Measurements from ENCODE around the gene TUBA3D. TPM values are rescaled to one million over a fixed set of nuclear protein-coding genes. Genes with fewer than 3 reads are reported as not detected.
"Not testable (repeated sequence)": the region's sequence is repeated elsewhere in the genome, so short reads cannot be mapped to it uniquely, and the experiment has no call there.

Gene TUBA3D
- polyA plus RNA-seq, 1 of the 3 experiments (the other 2 are of a cell fraction) = not detected

- Histone ChIP-seq H3K4me1 (ENCODE audit: control insufficient read depth in 1 of 2, insufficient read depth in 2 of 2, low read depth in 1 of 2, low read length in 1 of 2) (no peaks in the 10 kb centered on the region), H3K9me3 (no peaks in the 10 kb centered on the region), H3K9me2 (no peaks in the 10 kb centered on the region), H3K36me3 (replicated peaks in 1 of 2; ENCODE audit: control insufficient read depth in 1 of 2, insufficient read depth in 2 of 2, low read length in 1 of 2) (peaks cover 0 to 5% of the 10 kb centered on the region in 2 experiments), H3K4me3 (ENCODE audit: low read depth in 2 of 2, low read length in 1 of 2) (no peak overlapping the region), H3K9ac (no peak overlapping the region), H3K79me2 (ENCODE audit: insufficient read depth) (no peaks in the 10 kb centered on the region), H3K27ac (ENCODE audit: low read depth in 2 of 2, low read length in 1 of 2) (no peak overlapping the region), H3F3A (replicated peaks; ENCODE audit: insufficient read depth) (no peaks in the 10 kb centered on the region), H4K20me1 (ENCODE audit: insufficient read depth) (no peaks in the 10 kb centered on the region), H3K4me2 (no peak overlapping the region), H2AFZ (ENCODE audit: low read depth) (no peak overlapping the region), H3K27me3 (ENCODE audit: insufficient read depth) (no peaks in the 10 kb centered on the region)
- WGBS (ENCODE audit: low lambda C conversion rate) = 95% methylated on average over 7 of the region's 17 CpGs
- TF ChIP-seq TEAD4 (IDR thresholded peaks at IDR 0.05; ENCODE audit: borderline replicate concordance, insufficient read depth) (no peak), FOSL2 (IDR thresholded peaks at IDR 0.05; ENCODE audit: borderline replicate concordance, low read depth) (no peak), FOXJ3 (CRISPR knock-in tag; IDR thresholded peaks at IDR 0.05) (no peak), RXRA (IDR thresholded peaks at IDR 0.05; ENCODE audit: borderline replicate concordance, low read depth) (no peak)
- TF ChIP-seq, protein P1, sequence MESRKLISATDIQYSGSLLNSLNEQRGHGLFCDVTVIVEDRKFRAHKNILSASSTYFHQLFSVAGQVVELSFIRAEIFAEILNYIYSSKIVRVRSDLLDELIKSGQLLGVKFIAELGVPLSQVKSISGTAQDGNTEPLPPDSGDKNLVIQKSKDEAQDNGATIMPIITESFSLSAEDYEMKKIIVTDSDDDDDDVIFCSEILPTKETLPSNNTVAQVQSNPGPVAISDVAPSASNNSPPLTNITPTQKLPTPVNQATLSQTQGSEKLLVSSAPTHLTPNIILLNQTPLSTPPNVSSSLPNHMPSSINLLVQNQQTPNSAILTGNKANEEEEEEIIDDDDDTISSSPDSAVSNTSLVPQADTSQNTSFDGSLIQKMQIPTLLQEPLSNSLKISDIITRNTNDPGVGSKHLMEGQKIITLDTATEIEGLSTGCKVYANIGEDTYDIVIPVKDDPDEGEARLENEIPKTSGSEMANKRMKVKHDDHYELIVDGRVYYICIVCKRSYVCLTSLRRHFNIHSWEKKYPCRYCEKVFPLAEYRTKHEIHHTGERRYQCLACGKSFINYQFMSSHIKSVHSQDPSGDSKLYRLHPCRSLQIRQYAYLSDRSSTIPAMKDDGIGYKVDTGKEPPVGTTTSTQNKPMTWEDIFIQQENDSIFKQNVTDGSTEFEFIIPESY (IDR thresholded peaks at IDR 0.05; ENCODE audit: borderline replicate concordance, low read depth) = no peak
- ChIA-PET CTCF (no interaction called here), POLR2A (no interaction called here)
- no peak for DNase-seq
Measured at GRCh38 chr2:131517106-131517831, 41.4 kb downstream of the TUBA3D start.

GRCh38 chr2:131517856-131518255, 41.9 kb downstream of the TUBA3D start:
- H3K9me3 ChIP-seq; H3K27ac ChIP-seq (ENCODE audit: low read depth in 2 of 2, low read length in 1 of 2); H3K27me3 ChIP-seq (ENCODE audit: insufficient read depth); H3K4me3 ChIP-seq (ENCODE audit: low read depth in 2 of 2, low read length in 1 of 2); POLR2A ChIA-PET; CTCF ChIA-PET; H4K20me1 ChIP-seq (ENCODE audit: insufficient read depth); H2AFZ ChIP-seq (ENCODE audit: low read depth); DNase-seq; H3K4me1 ChIP-seq (ENCODE audit: control insufficient read depth in 1 of 2, insufficient read depth in 2 of 2, low read depth in 1 of 2, low read length in 1 of 2); H3K9ac ChIP-seq; H3F3A ChIP-seq (replicated peaks; ENCODE audit: insufficient read depth); H3K79me2 ChIP-seq (ENCODE audit: insufficient read depth); H3K4me2 ChIP-seq; H3K9me2 ChIP-seq; H3K36me3 ChIP-seq (replicated peaks in 1 of 2; ENCODE audit: control insufficient read depth in 1 of 2, insufficient read depth in 2 of 2, low read length in 1 of 2): not testable (repeated sequence)
- WGBS (ENCODE audit: low lambda C conversion rate) = 100% methylated on average over 4 of the region's 16 CpGs

DNA sequence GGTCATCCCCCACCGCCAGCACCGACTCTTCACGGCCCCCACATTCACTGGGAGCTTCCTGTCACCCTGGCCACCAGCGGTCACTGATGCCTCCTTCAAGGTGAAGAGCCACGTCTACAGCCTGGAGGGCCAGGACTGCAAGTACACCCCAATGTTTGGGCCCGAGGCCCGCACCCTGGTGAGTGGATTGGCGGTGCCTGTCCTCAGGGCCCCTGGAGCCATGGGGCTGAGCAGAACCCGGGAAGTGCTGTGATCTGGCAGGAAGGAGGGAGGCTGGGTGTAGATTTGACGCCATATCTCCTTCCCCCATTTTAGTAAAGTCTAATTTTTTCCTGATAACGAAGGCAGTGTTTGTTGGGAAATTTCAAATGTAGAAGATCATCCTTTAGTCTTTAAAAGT, 42.6 kb downstream of the TUBA3D start:
- H3K9me2 ChIP-seq; DNase-seq; H3K27me3 ChIP-seq (ENCODE audit: insufficient read depth); CTCF ChIA-PET; H2AFZ ChIP-seq (ENCODE audit: low read depth); H3K4me2 ChIP-seq; H3K4me1 ChIP-seq (ENCODE audit: control insufficient read depth in 1 of 2, insufficient read depth in 2 of 2, low read depth in 1 of 2, low read length in 1 of 2); POLR2A ChIA-PET; H4K20me1 ChIP-seq (ENCODE audit: insufficient read depth); H3K4me3 ChIP-seq (ENCODE audit: low read depth in 2 of 2, low read length in 1 of 2); H3K9me3 ChIP-seq; H3K79me2 ChIP-seq (ENCODE audit: insufficient read depth); H3F3A ChIP-seq (replicated peaks; ENCODE audit: insufficient read depth); H3K36me3 ChIP-seq (replicated peaks in 1 of 2; ENCODE audit: control insufficient read depth in 1 of 2, insufficient read depth in 2 of 2, low read length in 1 of 2); H3K9ac ChIP-seq; H3K27ac ChIP-seq (ENCODE audit: low read depth in 2 of 2, low read length in 1 of 2): not testable (repeated sequence)
- 93% methylated on average over 6 of the region's 11 CpGs for WGBS (ENCODE audit: low lambda C conversion rate)

All from SK-N-SH (cell line).